Activated T-cell treated with anti-CD3 and anti-CD28 coated beads, Interleukin-2, amount 50 U/mL, for 48 hours (primary cell): ENCODE data around the gene CAPSL.
"Not testable (repeated sequence)": the region's sequence is repeated elsewhere in the genome, so short reads cannot be mapped to it uniquely, and the experiment has no call there.

ENCODE experiments used
- DNase-seq, 2 experiments: peaks; one replicate each; pipeline ENCODE4 v3.0.0-alpha.2; 2020

The CAPSL gene

GRCh38 chr5:35876454-35876853, 62.0 kb downstream of the CAPSL start:
- DNase-seq: no peak

- DNase-seq: no peak
These were observed 67.8 kb downstream of the CAPSL start for GRCh38 chr5:35870605-35871004.

GRCh38 chr5:35869685-35870277, 68.6 kb downstream of the CAPSL start:
- DNase-seq: no peak

GRCh38 chr5:35867998-35868397, 70.4 kb downstream of the CAPSL start:
- no peak for DNase-seq

- no peak for DNase-seq
These were observed 75.3 kb downstream of the CAPSL start for GRCh38 chr5:35863159-35863558.

GRCh38 chr5:35862126-35862525, 76.3 kb downstream of the CAPSL start:
- DNase-seq: no peak

GRCh38 chr5:35861718-35862117, 76.7 kb downstream of the CAPSL start:
- no peak for DNase-seq

GRCh38 chr5:35860686-35861085, 77.7 kb downstream of the CAPSL start:
- DNase-seq: no peak

GRCh38 chr5:35859101-35859661, 79.2 kb downstream of the CAPSL start:
- no peak for DNase-seq

- no peak for DNase-seq
These were observed 80.7 kb downstream of the CAPSL start for GRCh38 chr5:35857606-35858205.

- DNase-seq: no peak
These were observed 81.6 kb downstream of the CAPSL start, which contains the start of gene IL7R for GRCh38 chr5:35856765-35857351. Gene IL7R, plus strand, starts transcription at chr5:35856891. Its CDS starts 87 bp downstream, at chr5:35856978.

- not testable (repeated sequence) for DNase-seq
These were observed 82.1 kb downstream of the CAPSL start for GRCh38 chr5:35856186-35856764.

GRCh38 chr5:35855187-35855586, 83.2 kb downstream of the CAPSL start:
- no peak for DNase-seq
